OCI-LY1 (cell line): ENCODE data around the gene PLEKHJ1.

Experiments used
- H2AFZ ChIP-seq: fragments of 200-600 bp; sonication (generic), shearing (Covaris generic); 2 replicates; pipeline ENCODE4 v1.6.0; 2014; ENCODE audit warnings: antibody characterized with exemption, mild to moderate bottlenecking, low read length
- H3F3A ChIP-seq: fragments of 200-600 bp; sonication (generic), shearing (Covaris generic); 2 replicates; pipeline ENCODE4 v1.6.0; 2014; ENCODE audit warnings: mild to moderate bottlenecking, antibody characterized with exemption, low read length, moderate library complexity; ENCODE audit not compliant: insufficient read depth
- H3K27ac ChIP-seq: fragments of 200-600 bp; sonication (generic); 2 replicates; pipeline ENCODE4 v1.5.1; 2014; ENCODE audit warnings: low read length, mixed run types, mild to moderate bottlenecking, low read depth; ENCODE audit not compliant: poor library complexity, severe bottlenecking
- H3K27me3 ChIP-seq: fragments of 200-600 bp; sonication (generic); 2 replicates; pipeline ENCODE4 v1.6.0; 2014; ENCODE audit warnings: antibody characterized with exemption, mild to moderate bottlenecking, low read length, moderate library complexity; ENCODE audit not compliant: insufficient read depth
- H3K36me3 ChIP-seq: fragments of 200-600 bp; sonication (generic); 2 replicates; pipeline ENCODE4 v1.6.1; 2014; ENCODE audit warnings: mild to moderate bottlenecking, antibody characterized with exemption, low read length, moderate library complexity, mixed read lengths; ENCODE audit not compliant: insufficient read depth
- H3K4me1 ChIP-seq: fragments of 200-600 bp; sonication (generic); 2 replicates; pipeline ENCODE4 v1.5.1; 2014; ENCODE audit warnings: mild to moderate bottlenecking, low read length, moderate library complexity; ENCODE audit not compliant: insufficient read depth, severe bottlenecking
- H3K4me2 ChIP-seq: fragments of 200-600 bp; sonication (generic), shearing (Covaris generic); 2 replicates; pipeline ENCODE4 v1.6.1; 2014; ENCODE audit warnings: low read length
- H3K4me3 ChIP-seq: fragments of 200-600 bp; sonication (generic); 2 replicates; pipeline ENCODE4 v1.5.1; 2014; ENCODE audit warnings: low read length, low read depth, mild to moderate bottlenecking, mixed read lengths; ENCODE audit not compliant: poor library complexity, severe bottlenecking
- H3K79me2 ChIP-seq: fragments of 200-600 bp; shearing (Covaris generic); 2 replicates; pipeline ENCODE4 v1.6.1; 2016; ENCODE audit warnings: mixed run types, low read length, mixed read lengths; ENCODE audit not compliant: insufficient read depth
- H3K9ac ChIP-seq: fragments of 200-600 bp; sonication (generic), shearing (Covaris generic); 2 replicates; pipeline ENCODE4 v1.6.1; 2014; ENCODE audit warnings: mild to moderate bottlenecking, low read length, mixed read lengths
- H3K9me2 ChIP-seq: fragments of 200-600 bp; sonication (generic), shearing (Covaris generic); 2 replicates; pipeline ENCODE4 v1.6.1; 2014; ENCODE audit warnings: low read depth, mild to moderate bottlenecking, low read length, mixed read lengths
- H3K9me3 ChIP-seq: fragments of 200-600 bp; shearing (Covaris generic); 2 replicates; pipeline ENCODE4 v1.6.1; 2014; ENCODE audit warnings: low read length, mixed read lengths
- H4K20me1 ChIP-seq: fragments of 200-600 bp; sonication (generic), shearing (Covaris generic); 2 replicates; pipeline ENCODE4 v1.6.0; 2016; ENCODE audit warnings: mild to moderate bottlenecking, low read length; ENCODE audit not compliant: insufficient read depth
- CTCF ChIP-seq: fragments of 200-600 bp; sonication (generic), shearing (Covaris generic); IDR thresholded peaks from 2 replicates; pipeline ENCODE4 v1.5.1; 2017; ENCODE audit warnings: mild to moderate bottlenecking, antibody characterized with exemption, low read length, moderate library complexity, mixed read lengths
- EZH2 ChIP-seq: fragments of 200-600 bp; sonication (generic), shearing (Covaris generic); IDR thresholded peaks from 2 replicates; pipeline ENCODE4 v1.8.0; 2017; ENCODE audit warnings: borderline replicate concordance, mixed run types, mild to moderate bottlenecking, antibody characterized with exemption, low read length, moderate library complexity, mixed read lengths

Gene PLEKHJ1

GRCh38 chr19:2270423-2271233 lies 34.5 kb upstream of the PLEKHJ1 start:
- H3F3A ChIP-seq: peaks cover 7% of the 10 kb centered on the region; the same call in 1 of the 2 replicates
- no peaks in the 10 kb centered on the region for H3K27me3 ChIP-seq
- peaks cover 61% of the 10 kb centered on the region for H3K4me1 ChIP-seq
- peaks cover 29% of the 10 kb centered on the region for H3K79me2 ChIP-seq
- H4K20me1 ChIP-seq: 0 out of 2 replicates have a peak, but pooled peaks cover 2% of the 10 kb centered on the region
- H3K9ac ChIP-seq: peak overlapping the region; percentile 90
- TF ChIP-seq EZH2: no peak
- TF ChIP-seq CTCF: no peak
- peaks cover 49% of the 10 kb centered on the region for H3K36me3 ChIP-seq
- H3K9me3 ChIP-seq: no peaks in the 10 kb centered on the region
- no peak overlapping the region for H2AFZ ChIP-seq
- peak overlapping the region; percentile 92 for H3K4me2 ChIP-seq
- H3K27ac ChIP-seq: peak overlapping the region; percentile 80
- H3K4me3 ChIP-seq: peak overlapping the region; percentile 78
- no peaks in the 10 kb centered on the region for H3K9me2 ChIP-seq

- H3K9me3 ChIP-seq: no peaks in the 10 kb centered on the region
- H2AFZ ChIP-seq: no peak overlapping the region
- H3K79me2 ChIP-seq: peaks cover 29% of the 10 kb centered on the region
- H3F3A ChIP-seq: peaks cover 7% of the 10 kb centered on the region; the same call in 1 of the 2 replicates
- H3K9ac ChIP-seq: peak overlapping the region; percentile 90
- TF ChIP-seq CTCF: no peak
- no peak for TF ChIP-seq EZH2
- peaks cover 61% of the 10 kb centered on the region for H3K4me1 ChIP-seq
- H3K27me3 ChIP-seq: no peaks in the 10 kb centered on the region
- peak overlapping the region; percentile 92 for H3K4me2 ChIP-seq
- H3K4me3 ChIP-seq: peak overlapping the region; percentile 78
- H3K9me2 ChIP-seq: no peaks in the 10 kb centered on the region
- peak overlapping the region; percentile 80 for H3K27ac ChIP-seq
- 0 out of 2 replicates have a peak, but pooled peaks cover 2% of the 10 kb centered on the region for H4K20me1 ChIP-seq
- peaks cover 44% of the 10 kb centered on the region for H3K36me3 ChIP-seq
Observed at GRCh38 chr19:2270157-2270422, 34.0 kb upstream of the PLEKHJ1 start.

- H4K20me1 ChIP-seq: 0 out of 2 replicates have a peak, but pooled peaks cover 2% of the 10 kb centered on the region
- TF ChIP-seq CTCF: no peak; the same call in 1 of the 2 replicates
- TF ChIP-seq EZH2: no peak
- peaks cover 7% of the 10 kb centered on the region; the same call in 1 of the 2 replicates for H3F3A ChIP-seq
- no peaks in the 10 kb centered on the region for H3K9me2 ChIP-seq
- H3K4me1 ChIP-seq: peaks cover 63% of the 10 kb centered on the region
- H3K9ac ChIP-seq: peak overlapping the region; percentile 90
- peak overlapping the region; percentile 78 for H3K4me3 ChIP-seq
- H3K27ac ChIP-seq: peak overlapping the region; percentile 80
- H3K36me3 ChIP-seq: peaks cover 40% of the 10 kb centered on the region
- H3K9me3 ChIP-seq: no peaks in the 10 kb centered on the region
- peaks cover 29% of the 10 kb centered on the region for H3K79me2 ChIP-seq
- H3K27me3 ChIP-seq: no peaks in the 10 kb centered on the region
- no peak overlapping the region for H2AFZ ChIP-seq
- H3K4me2 ChIP-seq: peak overlapping the region; percentile 92
Observed at GRCh38 chr19:2269244-2270156, 33.4 kb upstream of the PLEKHJ1 start.
